Activated CD4-positive, alpha-beta T cell treated with anti-CD3 and anti-CD28 coated beads, Interleukin-2, Interleukin-6, amounts not matched to agents 100 ng/mL and 50 ng/mL, durations not matched to agents 16 hours and 8 hours (primary cell): Measurements from ENCODE around the gene CNTNAP3B.
"Not testable (repeated sequence)": the region's sequence is repeated elsewhere in the genome, so short reads cannot be mapped to it uniquely, and the experiment has no call there.

Experiments used
- DNase-seq: peaks from one replicate; pipeline ENCODE4 v3.0.0-alpha.2; 2020

CNTNAP3B gene

DNA sequence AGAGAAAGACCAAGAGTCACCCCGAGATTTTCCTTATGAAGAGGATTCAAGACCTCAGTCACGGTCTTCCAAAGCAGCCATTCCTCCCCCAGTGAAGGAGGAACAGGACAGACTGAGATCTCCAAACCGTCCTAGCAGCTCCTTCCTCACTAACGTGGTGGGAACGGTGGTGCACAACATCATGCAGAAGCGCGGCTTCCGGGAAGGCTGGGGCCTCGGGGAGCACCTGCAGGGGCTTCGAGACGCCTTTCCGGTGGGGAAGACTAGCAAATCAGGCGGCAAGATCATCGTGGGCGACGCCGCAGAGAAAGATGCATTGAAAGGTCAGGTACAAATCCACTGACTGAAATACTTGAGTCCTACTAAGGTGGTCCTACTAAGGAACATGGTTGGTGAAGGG, 154.3 kb downstream of the CNTNAP3B start:
- not testable (repeated sequence) for DNase-seq

DNA sequence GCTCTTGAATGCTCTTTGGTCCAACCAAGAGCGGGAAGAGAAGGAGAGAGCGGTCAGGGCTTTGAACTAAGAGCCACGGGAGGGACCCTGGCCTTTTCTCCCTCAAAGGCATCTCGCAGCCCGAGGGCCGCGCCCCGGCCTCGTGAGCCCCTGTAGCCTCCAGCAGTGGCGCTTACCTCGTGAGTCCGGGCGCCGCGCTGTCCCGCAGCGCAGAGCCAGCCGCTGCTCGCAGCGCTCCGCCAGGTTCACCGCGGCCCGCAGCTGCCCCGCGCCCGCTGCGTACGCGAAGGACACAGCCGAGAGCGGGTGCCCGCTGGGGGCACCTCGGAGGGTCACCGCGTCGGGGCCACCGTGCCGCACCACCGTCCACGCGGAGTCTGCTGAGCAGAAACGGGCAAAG, 176.2 kb downstream of the CNTNAP3B start:
- DNase-seq, result not testable (repeated sequence)

DNA sequence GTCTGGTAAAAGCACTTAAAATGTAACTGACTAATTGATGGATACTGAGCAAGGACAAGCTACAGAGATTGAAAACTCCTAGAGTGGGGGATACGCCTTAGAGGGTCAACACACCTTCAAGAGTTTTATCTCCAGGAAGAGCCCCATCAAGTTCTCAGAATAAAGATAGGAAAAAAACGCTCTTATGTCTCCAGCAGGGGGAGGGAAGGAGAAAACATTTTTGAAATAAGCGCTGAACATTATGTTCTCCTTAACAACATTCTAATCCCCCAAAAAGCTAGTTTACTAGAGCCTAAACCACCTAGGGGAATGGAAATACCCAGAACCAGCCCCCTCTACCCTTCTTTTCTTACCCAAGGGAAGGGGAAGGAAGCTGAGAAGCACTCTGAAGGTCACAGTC, 187.5 kb downstream of the CNTNAP3B start:
- not testable (repeated sequence) for DNase-seq

DNA sequence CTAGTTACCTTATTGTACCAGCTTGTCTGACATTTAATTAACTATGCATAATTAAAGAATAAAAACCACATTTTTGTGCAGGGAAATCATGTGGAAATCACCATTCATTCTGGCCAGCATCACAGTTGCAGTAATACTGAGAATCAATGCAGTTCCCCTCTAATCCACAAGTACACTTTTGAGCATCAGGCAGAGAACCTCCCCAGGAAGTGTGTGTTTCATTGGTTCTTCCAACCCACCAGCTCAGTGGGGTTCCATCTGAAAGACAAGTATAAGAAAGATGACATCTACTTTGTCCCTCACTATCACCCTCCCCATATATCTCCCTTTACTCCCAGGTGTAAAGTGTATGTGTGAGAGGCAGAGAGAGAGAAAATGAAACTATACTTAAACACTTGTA, 191.1 kb downstream of the CNTNAP3B start:
- not testable (repeated sequence) for DNase-seq

DNA sequence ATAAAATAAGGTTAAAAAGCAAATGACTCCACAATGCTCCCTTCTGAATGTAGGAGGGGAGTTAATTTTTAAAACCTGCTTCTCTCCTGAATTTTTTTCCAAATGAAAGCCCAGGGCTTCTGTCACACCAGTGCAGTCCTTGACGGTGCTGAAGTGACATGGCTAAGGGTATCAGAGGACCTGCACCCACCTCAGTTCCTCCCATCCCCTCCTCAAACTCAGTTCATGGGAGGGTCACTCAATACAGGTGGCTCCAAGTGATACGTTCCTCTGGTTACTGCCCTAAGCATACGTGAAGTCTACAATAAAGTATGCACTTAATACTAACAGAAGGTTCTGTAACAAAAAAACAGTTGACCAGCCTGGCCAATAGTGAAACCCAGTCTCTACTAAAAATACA, 193.5 kb downstream of the CNTNAP3B start:
- not testable (repeated sequence) for DNase-seq

DNA sequence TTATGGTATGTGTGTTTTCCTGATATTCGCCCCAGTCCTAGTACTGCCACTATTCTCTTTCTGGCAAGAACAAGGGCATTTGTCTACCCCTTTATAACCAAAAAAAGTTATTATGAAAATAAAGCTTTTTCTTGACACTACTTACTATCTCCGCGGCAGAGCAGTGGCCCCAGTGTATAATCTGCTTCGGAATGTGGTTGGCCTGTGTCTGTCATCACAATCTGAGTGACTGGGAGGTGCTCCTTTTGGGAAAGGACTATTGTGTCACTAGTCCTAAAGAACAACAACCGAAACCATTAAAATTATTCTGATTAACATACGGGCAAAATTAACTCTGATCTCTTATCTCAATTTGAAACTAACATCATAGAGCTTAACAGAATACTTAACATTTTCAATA, 200.1 kb downstream of the CNTNAP3B start:
- DNase-seq, result not testable (repeated sequence)

DNA sequence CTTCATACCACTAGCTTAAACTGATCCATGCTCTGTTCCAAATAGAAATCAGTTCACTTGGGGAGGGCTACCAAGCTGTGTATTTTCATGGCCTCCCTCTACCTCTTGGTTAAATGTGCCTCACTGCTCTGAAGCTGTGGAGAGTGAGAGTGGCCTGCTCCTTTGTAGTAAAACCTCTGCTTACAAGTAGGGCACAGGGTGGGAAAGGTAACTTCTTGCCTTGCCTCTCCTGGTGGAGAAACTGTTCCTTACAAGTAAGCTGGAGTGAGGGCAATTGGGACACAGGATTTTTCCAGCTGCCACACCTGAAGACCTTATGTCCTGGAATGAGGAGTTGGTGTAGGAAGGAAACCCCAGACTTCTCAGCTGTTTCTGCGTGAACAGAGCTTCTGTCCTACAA, 211.9 kb downstream of the CNTNAP3B start:
- DNase-seq, result not testable (repeated sequence)

DNA sequence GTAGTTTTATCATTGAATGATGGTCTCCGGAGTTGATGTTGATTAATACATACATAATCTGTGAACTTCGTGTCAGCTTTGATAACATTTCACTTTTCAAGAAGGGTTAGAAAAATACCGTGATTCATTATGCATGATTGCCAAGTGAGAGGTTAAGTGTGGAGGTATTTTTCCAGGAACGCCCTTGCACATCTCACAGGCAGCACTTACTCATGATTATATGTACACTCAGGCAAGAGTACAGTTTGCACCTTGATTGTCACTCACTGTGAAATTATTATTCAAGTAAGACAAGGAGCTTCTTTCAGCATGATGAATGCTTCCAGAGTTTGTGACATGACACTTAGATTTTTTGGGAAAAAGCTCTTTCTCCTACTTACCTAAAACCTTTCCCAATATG, 223.7 kb downstream of the CNTNAP3B start:
- DNase-seq, result not testable (repeated sequence)

DNA sequence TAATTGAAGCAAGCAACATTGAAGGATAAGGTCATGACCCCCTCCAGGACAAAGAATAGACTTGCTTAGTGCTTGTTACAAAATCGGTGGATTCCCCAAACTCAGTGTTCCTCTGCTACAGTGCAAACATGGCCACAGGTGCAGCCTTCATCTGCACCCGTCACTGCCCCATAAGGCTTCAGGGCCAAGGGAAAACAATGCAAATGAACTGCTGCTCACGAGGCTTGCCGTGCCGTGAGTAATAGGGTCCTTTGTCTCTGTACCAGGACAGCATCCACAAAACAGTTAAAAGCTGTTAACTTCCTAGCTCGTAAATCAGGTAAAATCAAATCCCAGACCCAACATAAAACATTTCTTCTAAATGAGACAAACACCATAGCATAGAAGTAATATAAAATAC, 226.5 kb downstream of the CNTNAP3B start:
- DNase-seq, result not testable (repeated sequence)

DNA sequence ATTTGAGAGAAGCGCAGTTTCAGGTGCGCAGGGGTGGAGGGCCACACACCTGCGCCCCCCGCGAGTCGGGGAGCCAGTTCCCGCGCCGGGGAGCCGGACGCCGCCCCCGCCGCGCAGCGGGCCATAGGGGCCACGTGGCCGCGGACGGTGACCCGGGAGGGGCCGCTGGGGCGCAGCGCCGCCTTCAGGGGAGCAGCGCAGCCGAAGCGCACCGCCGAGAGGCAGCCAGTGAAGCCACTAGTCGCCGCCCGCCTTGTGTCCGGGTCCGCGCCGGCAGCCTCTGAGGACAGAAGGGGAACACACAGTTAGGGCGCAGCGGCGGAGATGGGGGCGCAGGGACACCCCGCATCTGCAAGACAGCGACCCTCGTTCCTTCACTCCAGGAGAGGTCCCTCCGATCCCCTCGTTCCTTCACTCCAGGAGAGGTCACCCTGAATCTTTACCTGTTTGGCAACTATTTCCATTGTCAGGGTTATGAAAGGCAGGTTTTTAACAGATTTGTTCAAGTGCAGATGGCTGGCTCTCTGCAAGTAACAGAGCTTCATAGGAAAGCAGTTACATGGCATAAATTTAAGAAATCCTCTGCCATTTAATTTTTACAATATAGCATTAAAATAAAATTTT, 230.4 kb downstream of the CNTNAP3B start:
- not testable (repeated sequence) for DNase-seq

DNA sequence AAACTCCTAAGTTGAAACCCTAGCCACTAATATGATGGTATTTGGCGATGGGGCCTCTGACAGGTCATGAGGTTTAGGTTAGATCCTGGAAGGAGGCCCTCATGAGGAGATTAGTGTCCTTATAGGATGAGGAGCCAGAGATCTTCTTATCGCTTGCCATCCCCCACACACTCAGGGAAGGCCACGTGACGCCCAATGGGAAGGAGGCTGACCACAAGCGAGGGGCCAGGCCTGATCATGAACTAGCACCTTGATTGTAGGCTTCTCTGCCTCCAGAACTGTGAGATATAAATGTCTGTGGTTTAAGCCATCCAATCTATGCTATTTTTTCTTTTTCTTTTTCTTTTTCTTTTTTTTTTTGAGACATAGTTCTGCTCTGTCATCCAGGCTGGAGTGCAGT, 254.7 kb downstream of the CNTNAP3B start:
- DNase-seq, result not testable (repeated sequence)

DNA sequence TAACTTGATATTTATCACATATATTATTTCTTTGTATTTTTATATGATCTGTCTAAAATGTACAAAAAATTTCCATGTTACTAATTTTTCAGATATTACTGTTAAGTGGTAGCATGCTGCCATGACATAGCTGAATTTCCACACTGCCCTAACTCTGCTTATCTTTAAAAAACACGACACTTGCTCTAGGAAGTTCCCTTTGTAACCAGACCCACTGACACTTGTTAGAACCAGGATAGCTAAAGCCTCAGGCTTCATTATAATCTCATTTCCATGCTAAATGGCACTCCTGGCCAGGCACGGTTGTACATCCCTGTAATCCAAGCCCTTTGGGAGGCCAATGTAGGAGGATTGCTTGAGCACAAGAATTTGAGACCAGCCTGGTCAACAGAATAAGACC, 273.8 kb downstream of the CNTNAP3B start:
- not testable (repeated sequence) for DNase-seq

DNA sequence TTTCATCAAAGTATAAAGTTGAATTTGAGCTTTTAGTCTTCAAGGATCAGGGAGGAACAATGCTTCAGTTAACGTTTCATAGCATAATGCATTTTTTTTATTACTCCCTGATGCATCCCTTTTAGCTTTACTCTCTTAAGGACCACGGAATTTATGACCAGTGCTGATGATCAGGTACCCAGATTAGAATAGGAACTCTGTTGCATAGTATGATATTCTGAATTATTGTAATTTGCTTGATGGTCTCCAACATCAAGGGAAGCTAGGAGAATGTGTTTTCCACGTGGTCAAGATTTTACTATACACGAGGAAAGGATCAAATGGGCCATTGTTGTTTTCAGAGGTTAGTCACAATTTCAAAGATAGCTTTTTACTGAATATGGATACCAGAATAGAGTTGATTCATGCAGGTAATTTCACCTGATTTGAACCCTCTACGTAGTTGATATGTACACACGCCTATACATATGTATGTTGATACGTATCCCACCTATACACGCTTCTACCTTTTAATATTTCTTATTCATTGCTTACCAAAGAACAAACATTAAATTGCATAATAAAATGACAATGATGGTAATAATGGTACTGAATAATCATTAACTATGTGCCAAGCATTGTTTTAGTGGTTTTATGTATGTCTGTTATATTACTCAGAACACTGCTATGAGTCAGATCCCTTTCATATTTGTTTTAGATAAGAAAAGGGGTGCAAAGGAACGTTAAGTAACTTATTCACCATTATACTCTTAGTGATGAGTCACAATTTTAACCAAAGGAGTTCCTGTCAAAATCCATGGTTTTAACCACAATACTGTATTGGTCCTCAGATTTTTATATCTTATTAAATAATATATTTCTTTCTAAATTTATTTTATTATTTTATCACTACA, 277.1 kb downstream of the CNTNAP3B start:
- DNase-seq, result not testable (repeated sequence)

DNA sequence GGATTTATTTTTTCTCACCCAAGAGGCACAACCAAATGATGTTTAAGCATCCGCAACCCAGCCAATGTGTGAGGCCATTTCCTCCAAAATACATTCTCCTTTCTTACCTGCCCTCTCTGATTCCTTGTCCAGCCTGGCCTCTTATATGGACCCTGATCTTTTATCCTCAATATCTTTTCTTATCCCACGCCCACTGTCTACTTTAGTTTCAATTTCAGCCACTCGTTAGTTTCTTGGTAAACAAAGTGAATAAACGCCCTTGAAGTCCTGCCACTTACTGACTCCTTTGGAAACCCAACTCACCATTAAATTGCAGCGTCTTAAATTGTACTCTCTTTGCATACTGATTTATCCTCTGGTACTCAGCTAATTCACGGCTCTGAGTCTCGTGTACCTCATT, 281.4 kb downstream of the CNTNAP3B start:
- not testable (repeated sequence) for DNase-seq
